ENCODE results near the gene ARHGEF16.

GRCh38 chr1:3404801-3405200, 49.7 kb upstream of the ARHGEF16 start:
- TF ChIP-seq, protein P1, sequence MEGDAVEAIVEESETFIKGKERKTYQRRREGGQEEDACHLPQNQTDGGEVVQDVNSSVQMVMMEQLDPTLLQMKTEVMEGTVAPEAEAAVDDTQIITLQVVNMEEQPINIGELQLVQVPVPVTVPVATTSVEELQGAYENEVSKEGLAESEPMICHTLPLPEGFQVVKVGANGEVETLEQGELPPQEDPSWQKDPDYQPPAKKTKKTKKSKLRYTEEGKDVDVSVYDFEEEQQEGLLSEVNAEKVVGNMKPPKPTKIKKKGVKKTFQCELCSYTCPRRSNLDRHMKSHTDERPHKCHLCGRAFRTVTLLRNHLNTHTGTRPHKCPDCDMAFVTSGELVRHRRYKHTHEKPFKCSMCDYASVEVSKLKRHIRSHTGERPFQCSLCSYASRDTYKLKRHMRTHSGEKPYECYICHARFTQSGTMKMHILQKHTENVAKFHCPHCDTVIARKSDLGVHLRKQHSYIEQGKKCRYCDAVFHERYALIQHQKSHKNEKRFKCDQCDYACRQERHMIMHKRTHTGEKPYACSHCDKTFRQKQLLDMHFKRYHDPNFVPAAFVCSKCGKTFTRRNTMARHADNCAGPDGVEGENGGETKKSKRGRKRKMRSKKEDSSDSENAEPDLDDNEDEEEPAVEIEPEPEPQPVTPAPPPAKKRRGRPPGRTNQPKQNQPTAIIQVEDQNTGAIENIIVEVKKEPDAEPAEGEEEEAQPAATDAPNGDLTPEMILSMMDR (conservative IDR thresholded peaks at IDR 0.05): no peak
- peak; percentile 20; the same call in 1 of the 2 replicates for TF ChIP-seq EZH2 (IDR thresholded peaks at IDR 0.05; ENCODE audit: low read depth)

All from PC-9 (cell line).